ENCODE measurements around the gene CDC42SE2.

DNA sequence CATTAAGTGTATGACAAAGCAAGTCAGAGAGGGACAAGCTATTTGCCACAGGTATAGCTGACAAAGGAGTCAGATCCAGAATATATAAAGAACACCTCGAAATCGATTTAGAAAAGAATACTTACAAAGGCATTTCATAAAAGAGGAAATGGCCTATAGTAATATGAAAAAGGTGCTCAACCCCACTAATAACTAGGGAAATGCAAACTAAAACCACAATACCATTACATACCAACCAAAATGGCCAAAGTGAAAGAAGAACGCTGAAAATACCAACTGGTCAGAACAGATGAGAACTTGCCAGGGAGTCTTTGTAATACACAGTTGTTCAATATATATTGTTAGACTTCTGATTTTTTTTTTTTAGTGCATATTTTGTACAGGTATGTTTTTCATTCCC lies 152.9 kb downstream of the CDC42SE2 start:
- TF ChIP-seq, protein P1, sequence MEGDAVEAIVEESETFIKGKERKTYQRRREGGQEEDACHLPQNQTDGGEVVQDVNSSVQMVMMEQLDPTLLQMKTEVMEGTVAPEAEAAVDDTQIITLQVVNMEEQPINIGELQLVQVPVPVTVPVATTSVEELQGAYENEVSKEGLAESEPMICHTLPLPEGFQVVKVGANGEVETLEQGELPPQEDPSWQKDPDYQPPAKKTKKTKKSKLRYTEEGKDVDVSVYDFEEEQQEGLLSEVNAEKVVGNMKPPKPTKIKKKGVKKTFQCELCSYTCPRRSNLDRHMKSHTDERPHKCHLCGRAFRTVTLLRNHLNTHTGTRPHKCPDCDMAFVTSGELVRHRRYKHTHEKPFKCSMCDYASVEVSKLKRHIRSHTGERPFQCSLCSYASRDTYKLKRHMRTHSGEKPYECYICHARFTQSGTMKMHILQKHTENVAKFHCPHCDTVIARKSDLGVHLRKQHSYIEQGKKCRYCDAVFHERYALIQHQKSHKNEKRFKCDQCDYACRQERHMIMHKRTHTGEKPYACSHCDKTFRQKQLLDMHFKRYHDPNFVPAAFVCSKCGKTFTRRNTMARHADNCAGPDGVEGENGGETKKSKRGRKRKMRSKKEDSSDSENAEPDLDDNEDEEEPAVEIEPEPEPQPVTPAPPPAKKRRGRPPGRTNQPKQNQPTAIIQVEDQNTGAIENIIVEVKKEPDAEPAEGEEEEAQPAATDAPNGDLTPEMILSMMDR (IDR thresholded peaks at IDR 0.05) = no peak
- TF ChIP-seq POLR2A (IDR thresholded peaks at IDR 0.05) = no peak

All from adrenal gland (tissue), 5 donors.